ENCODE measurements around the gene ANKRD40. TPM values are rescaled to one million over a fixed set of nuclear protein-coding genes. Genes with fewer than 3 reads are reported as not detected.

The ANKRD40 gene
- total and polyA plus RNA-seq, 9 of the 15 experiments (the other 6 are each of a cell fraction or from before 2014, with no cell fraction given), result 9.0 to 28.9 (median 27.7) TPM

- no peaks in the 10 kb centered on the region for H3K27me3 ChIP-seq (ENCODE audit: control insufficient read depth in 2 of 2, insufficient read depth in 2 of 2, low read length in 2 of 2)
- DNase-seq (ENCODE audit: extremely low read depth in 1 of 4, low spot score in 3 of 4), result no peak
- no peak for ATAC-seq
- FAIRE-seq, result no peak
- H3K9me3 ChIP-seq (replicated peaks; ENCODE audit: control insufficient read depth, insufficient read depth, low read depth, low read length), result no peaks in the 10 kb centered on the region
- in situ Hi-C loops (cut with MboI), result no loop called here
- H3K36me3 ChIP-seq (ENCODE audit: control insufficient read depth, insufficient read depth, low read length), result peaks cover 91% of the 10 kb centered on the region
- H2AFZ ChIP-seq (ENCODE audit: low read depth, low read length), result no peak overlapping the region
- no peak overlapping the region for H3K27ac ChIP-seq (ENCODE audit: extremely low read depth, low read depth, low read length)
- no peaks in the 10 kb centered on the region for H3K9me1 ChIP-seq (ENCODE audit: control insufficient read depth, insufficient read depth, low read length)
- CTCF ChIA-PET (ENCODE audit: low intra/inter-chr PET ratio), result no interaction called here
- BruUV-seq (replicated peaks), result TSS peak; percentile 8
- H3K4me3 ChIP-seq, result no peak overlapping the region
- H3K9ac ChIP-seq (ENCODE audit: insufficient read depth in 1 of 2, low read depth in 2 of 2, low read length in 2 of 2), result no peak overlapping the region
- H3K4me2 ChIP-seq (ENCODE audit: insufficient read depth, low read length), result no peak overlapping the region
- H4K20me1 ChIP-seq (replicated peaks; ENCODE audit: control insufficient read depth, insufficient read depth, low read length), result no peaks in the 10 kb centered on the region; the same call in 1 of the 2 replicates
- WGBS (ENCODE audit: insufficient coverage, low coverage, missing lambda C conversion rate), result 71% methylated on average over 2 of the region's 2 CpGs
- peaks cover 78% of the 10 kb centered on the region for H3K79me2 ChIP-seq (ENCODE audit: control insufficient read depth, insufficient read depth, low read length)
- POLR2A ChIA-PET, result interaction anchor here (0.6 to 1.1 kb wide), 4 partner anchors 11 to 128 kb away, joined by 3 read pairs; partner anchors contain the start of gene WFIKKN2
- intact Hi-C loops (cut with micrococcal nuclease), result no loop called here
- no peaks in the 10 kb centered on the region for H3K4me1 ChIP-seq (replicated peaks in 1 of 2; ENCODE audit: control insufficient read depth in 2 of 2, insufficient read depth in 2 of 2, low read length in 2 of 2)
- TF ChIP-seq ZBTB34 (CRISPR knock-in tag; IDR thresholded peaks at IDR 0.05) (no peak), CREB3 (tag; conservative IDR thresholded peaks at IDR 0.05; ENCODE audit: low read depth) (no peak), ELK3 (CRISPR knock-in tag; IDR thresholded peaks at IDR 0.05) (no peak), ZBTB17 (CRISPR knock-in tag; IDR thresholded peaks at IDR 0.05) (no peak), HDAC6 (IDR thresholded peaks at IDR 0.05; ENCODE audit: low read depth, low read length) (no peak), PRDM10 (IDR thresholded peaks at IDR 0.05; ENCODE audit: partially characterized antibody) (no peak), SLC30A9 (CRISPR knock-in tag; IDR thresholded peaks at IDR 0.05) (no peak), MEIS2 (IDR thresholded peaks at IDR 0.05; ENCODE audit: partially characterized antibody) (no peak), E2F8 (IDR thresholded peaks at IDR 0.05; ENCODE audit: low read depth, partially characterized antibody) (no peak), RAD21 (CRISPR knock-in tag; conservative IDR thresholded peaks at IDR 0.05 in 1 of 2, IDR thresholded peaks at IDR 0.05 in 1 of 2) (no peak), ZNF764 (CRISPR knock-in tag; IDR thresholded peaks at IDR 0.05; ENCODE audit: low read depth) (no peak)
Observed at GRCh38 chr17:50739098-50739497, 31.4 kb upstream of the ANKRD40 start.
